Hepatocyte (in vitro differentiated cells): ENCODE results near the gene GTPBP4. TPM values are rescaled to one million over a fixed set of nuclear protein-coding genes. Genes with fewer than 3 reads are reported as not detected.

Experiments
- DNase-seq: peaks from one replicate; pipeline ENCODE4 v3.0.0-alpha.2; 2016; ENCODE audit warnings: low spot score
- H2AFZ ChIP-seq: fragments of 200-600 bp; sonication (generic); 2 replicates; pipeline ENCODE4 v1.6.0; 2016; ENCODE audit warnings: antibody characterized with exemption, mild to moderate bottlenecking
- H3K27ac ChIP-seq: fragments of 200-600 bp; sonication (generic); 2 replicates; pipeline ENCODE4 v1.5.1; 2016; ENCODE audit warnings: mild to moderate bottlenecking
- H3K27me3 ChIP-seq: fragments of 200-600 bp; sonication (generic); 2 replicates; pipeline ENCODE4 v1.6.1; 2016
- H3K36me3 ChIP-seq: fragments of 200-600 bp; sonication (generic); replicated peaks from 2 replicates; pipeline ENCODE4 v1.5.1; 2016; ENCODE audit warnings: low read depth; ENCODE audit not compliant: insufficient read depth
- H3K4me1 ChIP-seq: fragments of 200-600 bp; sonication (generic); 2 replicates; pipeline ENCODE4 v1.5.1; 2016; ENCODE audit warnings: mild to moderate bottlenecking, moderate library complexity; ENCODE audit not compliant: insufficient read depth
- H3K4me2 ChIP-seq: fragments of 200-600 bp; sonication (generic); 2 replicates; pipeline ENCODE4 v1.6.0; 2016
- H3K4me3 ChIP-seq: fragments of 200-600 bp; sonication (generic); 2 replicates; pipeline ENCODE4 v1.5.1; 2016; ENCODE audit warnings: mild to moderate bottlenecking
- H3K79me2 ChIP-seq: fragments of 200-600 bp; sonication (generic); 2 replicates; pipeline ENCODE4 v1.6.0; 2017; ENCODE audit warnings: mild to moderate bottlenecking
- H3K9me2 ChIP-seq: fragments of 200-600 bp; sonication (generic); replicated peaks from 2 replicates; pipeline ENCODE4 v1.6.0; 2017; ENCODE audit warnings: mild to moderate bottlenecking; ENCODE audit not compliant: insufficient read depth
- H3K9me3 ChIP-seq: fragments of 200-600 bp; sonication (generic); 2 replicates; pipeline ENCODE4 v1.5.1; 2016; ENCODE audit warnings: low read depth, mild to moderate bottlenecking
- H4K20me1 ChIP-seq: fragments of 200-600 bp; sonication (generic); 2 replicates; pipeline ENCODE4 v1.6.0; 2016; ENCODE audit warnings: mild to moderate bottlenecking; ENCODE audit not compliant: insufficient read depth, poor library complexity, severe bottlenecking
- CTCF ChIP-seq: fragments of 200-600 bp; sonication (generic); IDR thresholded peaks from 2 replicates; pipeline ENCODE4 v1.5.1; 2016; ENCODE audit warnings: antibody characterized with exemption, mild to moderate bottlenecking; ENCODE audit not compliant: poor library complexity
- EZH2 ChIP-seq: fragments of 200-600 bp; sonication (generic); IDR thresholded peaks from 2 replicates; pipeline ENCODE4 v1.6.1; 2016; ENCODE audit warnings: antibody characterized with exemption, mild to moderate bottlenecking, borderline replicate concordance
- EZH2phosphoT487 ChIP-seq: fragments of 200-600 bp; sonication (generic); IDR thresholded peaks from one replicate; pipeline ENCODE4 v1.6.1; 2018; ENCODE audit warnings: antibody characterized with exemption, mild to moderate bottlenecking, low read depth, moderate library complexity; ENCODE audit not compliant: unreplicated experiment, severe bottlenecking
- WGBS: methylation state at CpG from one replicate; pipeline ENCODE4 v1.1.6; 2016; ENCODE audit warnings: low lambda C conversion rate; ENCODE audit errors: missing lambda C conversion rate; 5-methylcytosine and 5-hydroxymethylcytosine counted together
- polyA plus RNA-seq: library from polyadenylated mRNA; unstranded; fragments of >200 nt; fragmentation: Nextera tagmentation; extraction: Ambion mirVana; gene quantifications from 2 replicates; pipeline ENCODE4 v1.2.1, GENCODE V29; 2016
- total RNA-seq: library from RNA; depleted of rRNA; stranded (reverse); fragments of >200 nt; gene quantifications from 2 replicates; pipeline ENCODE4 v1.2.3, GENCODE V29; 2014

Gene GTPBP4
- total and polyA plus RNA-seq, 2 experiments from 2014 or later = 34.2 to 55.5 TPM

GRCh38 chr10:1059902-1060301 is 71.7 kb downstream of the GTPBP4 start:
- TF ChIP-seq CTCF (no peak), EZH2 (no peak), EZH2phosphoT487 (no peak)
- DNase-seq = no peak
- Histone ChIP-seq H3K9me3 (no peaks in the 10 kb centered on the region), H3K9me2 (no peaks in the 10 kb centered on the region), H3K79me2 (peaks cover 75% of the 10 kb centered on the region), H3K4me2 (no peak overlapping the region), H2AFZ (no peak overlapping the region), H4K20me1 (peaks cover 6% of the 10 kb centered on the region), H3K4me3 (no peak overlapping the region), H3K4me1 (peaks cover 16% of the 10 kb centered on the region), H3K27me3 (no peaks in the 10 kb centered on the region), H3K27ac (no peak overlapping the region), H3K36me3 (no peaks in the 10 kb centered on the region)
- WGBS = 93% methylated on average over 8 of the region's 8 CpGs

GRCh38 chr10:1061930-1062774 is 73.9 kb downstream of the GTPBP4 start:
- 84% methylated on average over 7 of the region's 7 CpGs for WGBS
- no peak for TF ChIP-seq EZH2phosphoT487
- no peak for TF ChIP-seq CTCF
- TF ChIP-seq EZH2 = no peak
- no peak overlapping the region for H2AFZ ChIP-seq
- no peaks in the 10 kb centered on the region for H4K20me1 ChIP-seq
- no peak overlapping the region for H3K27ac ChIP-seq
- no peaks in the 10 kb centered on the region for H3K27me3 ChIP-seq
- no peaks in the 10 kb centered on the region for H3K9me2 ChIP-seq
- H3K79me2 ChIP-seq = peaks cover 59% of the 10 kb centered on the region
- no peak for DNase-seq
- H3K4me2 ChIP-seq = no peak overlapping the region
- no peaks in the 10 kb centered on the region for H3K36me3 ChIP-seq
- no peak overlapping the region for H3K4me3 ChIP-seq
- peaks cover 9% of the 10 kb centered on the region for H3K4me1 ChIP-seq
- no peaks in the 10 kb centered on the region for H3K9me3 ChIP-seq

- no peak overlapping the region for H3K27ac ChIP-seq
- H3K79me2 ChIP-seq = peaks cover 47% of the 10 kb centered on the region
- TF ChIP-seq EZH2phosphoT487 = no peak
- TF ChIP-seq CTCF = no peak
- TF ChIP-seq EZH2 = no peak
These were observed 75.1 kb downstream of the GTPBP4 start for GRCh38 chr10:1063232-1063865.

More at GRCh38 chr10:1063232-1063865, 75.1 kb downstream of the GTPBP4 start:
- Histone ChIP-seq H3K4me2 (no peak overlapping the region), H3K9me3 (no peaks in the 10 kb centered on the region), H3K4me3 (no peak overlapping the region), H3K36me3 (no peaks in the 10 kb centered on the region), H3K27me3 (no peaks in the 10 kb centered on the region), H2AFZ (no peak overlapping the region), H4K20me1 (no peaks in the 10 kb centered on the region), H3K9me2 (no peaks in the 10 kb centered on the region), H3K4me1 (no peaks in the 10 kb centered on the region)
- 97% methylated on average over 7 of the region's 7 CpGs for WGBS
- DNase-seq = no peak
